ENCODE results near the gene AMOTL2. TPM values are rescaled to one million over a fixed set of nuclear protein-coding genes. Genes with fewer than 3 reads are reported as not detected.

AMOTL2 gene
- total RNA-seq, 1 experiment from 2014 or later: 59.6 TPM

GRCh38 chr3:134388292-134388691, 14.0 kb upstream of the AMOTL2 start:
- H3K9me3 ChIP-seq (ENCODE audit: low read depth, low read length, poor library complexity, severe bottlenecking): no peaks in the 10 kb centered on the region
- intact Hi-C loops (cut with micrococcal nuclease; ENCODE audit: unreplicated experiment): no loop called here
- POLR2A ChIA-PET (ENCODE audit: low non-redundant PET): no interaction called here
- no peaks in the 10 kb centered on the region for H3K4me1 ChIP-seq (ENCODE audit: insufficient read depth, low read length, poor library complexity, severe bottlenecking)
- BruUV-seq (replicated peaks): no TSS peak
- no peaks in the 10 kb centered on the region for H3K27me3 ChIP-seq (replicated peaks; ENCODE audit: insufficient read depth, low read depth, low read length, poor library complexity)
- H3K4me3 ChIP-seq (ENCODE audit: low read depth, low read length, poor library complexity, severe bottlenecking): no peak overlapping the region
- TF ChIP-seq CTCF (conservative IDR thresholded peaks at IDR 0.05; ENCODE audit: low read depth, low read length) (no peak), EZH2 (IDR thresholded peaks at IDR 0.05; ENCODE audit: borderline replicate concordance, low read depth, low read length, poor library complexity, severe bottlenecking) (no peak)
- no peaks in the 10 kb centered on the region for H3K36me3 ChIP-seq (ENCODE audit: insufficient read depth, low read length, poor library complexity, severe bottlenecking)
- no peak overlapping the region for H3K27ac ChIP-seq (ENCODE audit: low read depth, low read length, poor library complexity, severe bottlenecking)
- CTCF ChIA-PET: no interaction called here
- no peak for DNase-seq (ENCODE audit: low spot score)

GRCh38 chr3:134387293-134387692, 13.0 kb upstream of the AMOTL2 start:
- CTCF ChIA-PET: no interaction called here
- no peaks in the 10 kb centered on the region for H3K27me3 ChIP-seq (replicated peaks; ENCODE audit: insufficient read depth, low read depth, low read length, poor library complexity)
- H3K27ac ChIP-seq (ENCODE audit: low read depth, low read length, poor library complexity, severe bottlenecking): no peak overlapping the region
- H3K36me3 ChIP-seq (ENCODE audit: insufficient read depth, low read length, poor library complexity, severe bottlenecking): no peaks in the 10 kb centered on the region
- no peak for TF ChIP-seq EZH2 (IDR thresholded peaks at IDR 0.05; ENCODE audit: borderline replicate concordance, low read depth, low read length, poor library complexity, severe bottlenecking)
- no peak for TF ChIP-seq CTCF (conservative IDR thresholded peaks at IDR 0.05; ENCODE audit: low read depth, low read length)
- BruUV-seq (replicated peaks): no TSS peak
- H3K9me3 ChIP-seq (ENCODE audit: low read depth, low read length, poor library complexity, severe bottlenecking): no peaks in the 10 kb centered on the region
- no peak for DNase-seq (ENCODE audit: low spot score)
- H3K4me3 ChIP-seq (ENCODE audit: low read depth, low read length, poor library complexity, severe bottlenecking): no peak overlapping the region
- H3K4me1 ChIP-seq (ENCODE audit: insufficient read depth, low read length, poor library complexity, severe bottlenecking): no peaks in the 10 kb centered on the region
- intact Hi-C loops (cut with micrococcal nuclease; ENCODE audit: unreplicated experiment): no loop called here
- POLR2A ChIA-PET (ENCODE audit: low non-redundant PET): no interaction called here

- H3K27me3 ChIP-seq (replicated peaks; ENCODE audit: insufficient read depth, low read depth, low read length, poor library complexity): no peaks in the 10 kb centered on the region
- ChIA-PET POLR2A (ENCODE audit: low non-redundant PET) (no interaction called here), CTCF (no interaction called here)
- no peaks in the 10 kb centered on the region for H3K36me3 ChIP-seq (ENCODE audit: insufficient read depth, low read length, poor library complexity, severe bottlenecking)
- H3K27ac ChIP-seq (ENCODE audit: low read depth, low read length, poor library complexity, severe bottlenecking): no peak overlapping the region
- intact Hi-C loops (cut with micrococcal nuclease; ENCODE audit: unreplicated experiment): no loop called here
- H3K9me3 ChIP-seq (ENCODE audit: low read depth, low read length, poor library complexity, severe bottlenecking): no peaks in the 10 kb centered on the region
- TF ChIP-seq CTCF (conservative IDR thresholded peaks at IDR 0.05; ENCODE audit: low read depth, low read length) (no peak), EZH2 (IDR thresholded peaks at IDR 0.05; ENCODE audit: borderline replicate concordance, low read depth, low read length, poor library complexity, severe bottlenecking) (no peak)
- no peak for DNase-seq (ENCODE audit: low spot score)
- no TSS peak for BruUV-seq (replicated peaks)
- no peaks in the 10 kb centered on the region for H3K4me1 ChIP-seq (ENCODE audit: insufficient read depth, low read length, poor library complexity, severe bottlenecking)
- H3K4me3 ChIP-seq (ENCODE audit: low read depth, low read length, poor library complexity, severe bottlenecking): no peak overlapping the region
Measured at GRCh38 chr3:134384963-134385362, 10.7 kb upstream of the AMOTL2 start.

All from A673 (cell line).